Measurements from ENCODE around the gene XPO4. TPM values are rescaled to one million over a fixed set of nuclear protein-coding genes. Genes with fewer than 3 reads are reported as not detected.

The XPO4 gene
- total RNA-seq, 1 experiment from 2014 or later = 16.2 TPM

- BruUV-seq (replicated peaks) = TSS peak; percentile 79
- POLR2A ChIA-PET = no interaction called here
- DNase-seq (ENCODE audit: low read depth, low spot score) = peak; percentile 25
Measured at GRCh38 chr13:20773194-20774080, 129.1 kb downstream of the XPO4 start, which contains the start of gene EEF1AKMT1. TSS of gene EEF1AKMT1 (minus strand) at chr13:20773961. CDS start at chr13:20757598, 16,363 bp downstream.

More at GRCh38 chr13:20773194-20774080, 129.1 kb downstream of the XPO4 start, which contains the start of gene EEF1AKMT1:
- Histone ChIP-seq H3K36me3 (ENCODE audit: control insufficient read depth, insufficient read depth, low read length) (no peaks in the 10 kb centered on the region; the same call in none of the 2 replicates), H3K9me3 (ENCODE audit: control insufficient read depth, insufficient read depth, low read depth, low read length) (no peaks in the 10 kb centered on the region), H3K4me3 (ENCODE audit: low read depth in 2 of 2, low read length in 2 of 2) (peak within 1 kb of the TSS; percentile 62 to 63), H3K4me1 (ENCODE audit: control insufficient read depth, insufficient read depth, low read length) (0 out of 2 replicates have a peak, but pooled peaks cover 2% of the 10 kb centered on the region), H3K27me3 (ENCODE audit: control insufficient read depth, insufficient read depth, low read length) (no peaks in the 10 kb centered on the region), H3K27ac (ENCODE audit: low read length) (peak within 1 kb of the TSS; percentile 90)
- in situ Hi-C loops (cut with HindIII; ENCODE audit: low pct_unique_long_range_greater_than_20kb, low sequenced_read_pairs) = no loop called here
- CTCF ChIA-PET = no interaction called here
- TF ChIP-seq TCF7L2 (IDR thresholded peaks at IDR 0.05; ENCODE audit: low read depth, low read length) (no peak), REST (IDR thresholded peaks at IDR 0.05; ENCODE audit: insufficient read depth in 1 of 2, low read depth in 2 of 2, low read length in 1 of 2) (0 out of 4 replicates have a peak, but pooled peaks of 1 of the 2 experiments have one; percentile 53), POLR2AphosphoS5 (IDR thresholded peaks at IDR 0.05; ENCODE audit: low read depth, low read length) (peak; percentile 92), SIN3A (IDR thresholded peaks at IDR 0.05; ENCODE audit: borderline replicate concordance, insufficient read depth, low read depth, low read length) (no peak)
- TF ChIP-seq, protein P1, sequence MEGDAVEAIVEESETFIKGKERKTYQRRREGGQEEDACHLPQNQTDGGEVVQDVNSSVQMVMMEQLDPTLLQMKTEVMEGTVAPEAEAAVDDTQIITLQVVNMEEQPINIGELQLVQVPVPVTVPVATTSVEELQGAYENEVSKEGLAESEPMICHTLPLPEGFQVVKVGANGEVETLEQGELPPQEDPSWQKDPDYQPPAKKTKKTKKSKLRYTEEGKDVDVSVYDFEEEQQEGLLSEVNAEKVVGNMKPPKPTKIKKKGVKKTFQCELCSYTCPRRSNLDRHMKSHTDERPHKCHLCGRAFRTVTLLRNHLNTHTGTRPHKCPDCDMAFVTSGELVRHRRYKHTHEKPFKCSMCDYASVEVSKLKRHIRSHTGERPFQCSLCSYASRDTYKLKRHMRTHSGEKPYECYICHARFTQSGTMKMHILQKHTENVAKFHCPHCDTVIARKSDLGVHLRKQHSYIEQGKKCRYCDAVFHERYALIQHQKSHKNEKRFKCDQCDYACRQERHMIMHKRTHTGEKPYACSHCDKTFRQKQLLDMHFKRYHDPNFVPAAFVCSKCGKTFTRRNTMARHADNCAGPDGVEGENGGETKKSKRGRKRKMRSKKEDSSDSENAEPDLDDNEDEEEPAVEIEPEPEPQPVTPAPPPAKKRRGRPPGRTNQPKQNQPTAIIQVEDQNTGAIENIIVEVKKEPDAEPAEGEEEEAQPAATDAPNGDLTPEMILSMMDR (IDR thresholded peaks at IDR 0.05) = no peak
- peak; percentile 97 for ATAC-seq
- intact Hi-C loops (cut with micrococcal nuclease; ENCODE audit: unreplicated experiment) = loop anchor here (10.0 kb wide), 1 partner anchor 279 kb away; no protein-coding TSS in a partner anchor

Measured in Panc1 (cell line).